HCT116 (cell line): ENCODE measurements around the gene C15orf39. TPM values are rescaled to one million over a fixed set of nuclear protein-coding genes. Genes with fewer than 3 reads are reported as not detected.
"Not testable (repeated sequence)": the region's sequence is repeated elsewhere in the genome, so short reads cannot be mapped to it uniquely, and the experiment has no call there.

Experiments used
- ATAC-seq: fragments of 200-7000 bp; cut with Tn5 transposase; 2 replicates; pipeline ENCODE4 v1.9.1; 2020; ENCODE audit warnings: mild to moderate bottlenecking, moderate library complexity
- BruUV-seq: library from RNA; stranded (reverse); fragments of 400-500 nt; replicated peaks from 2 replicates; lab custom pipeline; 2021; lab: Mats Ljungman, UMichigan
- CTCF ChIA-PET: fragments of 300-600 bp; sonication (Branson Sonifier 250); formaldehyde crosslinking; loops from one replicate; lab custom pipeline; 2021; ENCODE audit warnings: antibody characterized with exemption; lab: Charles Lee
- POLR2A ChIA-PET: fragments of 300-600, 350-600 bp; sonication (Branson Sonifier 250); formaldehyde crosslinking; loops from one replicate; lab custom pipeline; 2021; ENCODE audit warnings: antibody characterized with exemption; lab: Charles Lee
- RAD21 ChIA-PET, 2 experiments: fragments of 300-600 bp; sonication (Branson Sonifier 250); formaldehyde crosslinking; loops; one replicate each; lab custom pipeline; 2023; ENCODE audit warnings: low total read pairs in 2 of 2; ENCODE audit not compliant: uncharacterized antibody in 2 of 2, unreplicated experiment in 2 of 2, low non-redundant PET in 1 of 2; lab: Charles Lee
- DNase-seq: peaks from one replicate; pipeline ENCODE4 v3.0.0-alpha.2; 2010; ENCODE audit warnings: low read depth, low spot score
- H2AFZ ChIP-seq: fragments of 200-600 bp; shearing (Covaris generic), sonication (generic); 2 replicates; pipeline ENCODE4 v1.6.1; 2017; ENCODE audit warnings: low read depth, mixed run types, mixed read lengths, antibody characterized with exemption, low read length; ENCODE audit not compliant: poor library complexity, severe bottlenecking
- H3K27ac ChIP-seq: 2 replicates; pipeline ENCODE4 v1.5.1; 2012; ENCODE audit warnings: low read depth, low read length
- H3K27me3 ChIP-seq: fragments of 200-600 bp; sonication (generic); 2 replicates; pipeline ENCODE4 v1.6.1; 2016; ENCODE audit warnings: mixed run types, low read length, mixed read lengths; ENCODE audit not compliant: insufficient read depth
- H3K36me3 ChIP-seq, 2 experiments: fragments of 200-500 bp in 1 of 2; fragments of 200-600 bp in 1 of 2; sonication (Bioruptor generic) in 1 of 2; sonication (generic) in 1 of 2; 2 replicates each; pipeline versions ENCODE4 v1.5.1 to v1.6.1; 2014 to 2016; ENCODE audit warnings: low read length in 2 of 2, inconsistent platforms in 1 of 2, mixed read lengths in 1 of 2, mixed run types in 1 of 2; ENCODE audit not compliant: insufficient read depth in 2 of 2, control insufficient read depth in 1 of 2
- H3K4me1 ChIP-seq, 2 experiments: fragments of 200-600 bp in 1 of 2; sonication (generic) in 1 of 2; 2 replicates each; pipeline versions ENCODE4 v1.5.1 to v1.6.1; 2012 to 2017; ENCODE audit warnings: low read length in 2 of 2, inconsistent platforms in 1 of 2, mild to moderate bottlenecking in 1 of 2, mixed read lengths in 1 of 2, mixed run types in 1 of 2, moderate library complexity in 1 of 2; ENCODE audit not compliant: insufficient read depth in 2 of 2, control insufficient read depth in 1 of 2
- H3K4me2 ChIP-seq: fragments of 200-600 bp; sonication (generic); 2 replicates; pipeline ENCODE4 v1.6.1; 2017; ENCODE audit warnings: mixed run types, low read length, mixed read lengths
- H3K4me3 ChIP-seq, 2 experiments: fragments of 200-600 bp in 1 of 2; sonication (generic) in 1 of 2; replicated peaks in 1 of 2; 2 replicates each; pipeline ENCODE4 v1.5.1; 2011 to 2016; ENCODE audit warnings: low read length in 2 of 2, control low read depth in 1 of 2, low read depth in 1 of 2, mild to moderate bottlenecking in 1 of 2, mixed read lengths in 1 of 2, mixed run types in 1 of 2
- H3K79me2 ChIP-seq: fragments of 200-600 bp; sonication (generic); 2 replicates; pipeline ENCODE4 v1.6.1; 2017; ENCODE audit warnings: mild to moderate bottlenecking, mixed run types, low read length, moderate library complexity, mixed read lengths; ENCODE audit not compliant: insufficient read depth
- H3K9ac ChIP-seq: fragments of 200-600 bp; sonication (generic); 2 replicates; pipeline ENCODE4 v1.6.1; 2016; ENCODE audit warnings: low read length, mixed read lengths
- H3K9me2 ChIP-seq: fragments of 200-600 bp; sonication (generic), shearing (Covaris generic); 2 replicates; pipeline ENCODE4 v1.6.1; 2017; ENCODE audit warnings: mixed run types, mild to moderate bottlenecking, moderate library complexity; ENCODE audit not compliant: insufficient read depth
- H3K9me3 ChIP-seq, 2 experiments: fragments of 200-500 bp in 1 of 2; fragments of 200-600 bp in 1 of 2; sonication (Bioruptor generic) in 1 of 2; sonication (generic) in 1 of 2; 2 replicates each; pipeline ENCODE4 v1.6.1; 2014 to 2017; ENCODE audit warnings: low read length in 2 of 2, mixed read lengths in 2 of 2, inconsistent platforms in 1 of 2, low read depth in 1 of 2, mild to moderate bottlenecking in 1 of 2, mixed run types in 1 of 2, moderate library complexity in 1 of 2; ENCODE audit not compliant: control insufficient read depth in 1 of 2, insufficient read depth in 1 of 2
- H4K20me1 ChIP-seq: fragments of 200-600 bp; sonication (generic), shearing (Covaris generic); 2 replicates; pipeline ENCODE4 v1.6.1; 2017; ENCODE audit warnings: mixed run types, mild to moderate bottlenecking, moderate library complexity; ENCODE audit not compliant: insufficient read depth
- RAD21 ChIP-seq: IDR thresholded peaks from 2 replicates; pipeline ENCODE4 v1.6.1; 2012; ENCODE audit warnings: low read depth, mild to moderate bottlenecking
- intact Hi-C: fragments of 100-400 bp; cut with micrococcal nuclease; formaldehyde crosslinking; loops from 2 replicates; pipeline ENCODE4 v1.10.0; 2022
- total RNA-seq: library from RNA; stranded (reverse); gene quantifications from one replicate; pipeline ENCODE4 v1.2.1, GENCODE V29; 2021; ENCODE audit not compliant: unreplicated experiment
- TF ChIP-seq, protein P1 (sequence below), 3 experiments: fragments of 200-600 bp in 1 of 3; sonication (generic) in 1 of 3; IDR thresholded peaks in 2 of 3; conservative IDR thresholded peaks in 1 of 3; 2 replicates each; pipeline ENCODE4 v1.5.1; 2012 to 2017; ENCODE audit warnings: low read depth in 2 of 3, low read length in 2 of 3, antibody characterized with exemption in 1 of 3, borderline replicate concordance in 1 of 3, control low read depth in 1 of 3, mild to moderate bottlenecking in 1 of 3, mixed read lengths in 1 of 3, mixed run types in 1 of 3, moderate library complexity in 1 of 3; ENCODE audit not compliant: insufficient read depth in 1 of 3

The C15orf39 gene
- total RNA-seq, 1 experiment from 2014 or later: 29.3 TPM

DNA sequence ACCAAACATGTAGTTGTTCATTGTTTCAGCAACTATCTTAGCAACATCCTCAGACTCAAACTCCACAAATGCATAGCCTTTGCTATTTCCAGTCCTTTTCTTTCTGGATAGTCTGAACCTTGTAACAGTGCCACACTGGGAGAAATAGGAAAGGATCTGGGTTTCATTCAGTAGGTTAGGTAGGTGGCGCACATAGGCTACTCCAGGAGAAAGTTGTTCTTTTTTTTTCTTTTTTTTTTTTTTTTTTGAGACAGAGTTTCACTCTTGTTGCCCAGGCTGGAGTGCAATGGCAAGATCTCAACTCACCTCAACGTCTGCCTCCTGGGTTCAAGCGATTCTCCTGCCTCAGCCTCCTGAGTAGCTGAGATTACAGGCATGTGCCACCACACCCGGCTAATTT, 50.6 kb downstream of the C15orf39 start:
- H3K9me2 ChIP-seq: not testable (repeated sequence)
- POLR2A ChIA-PET: interaction anchor here (0.7 kb wide), 1 partner anchor 55 kb away, joined by 3 read pairs; no protein-coding TSS in a partner anchor

DNA sequence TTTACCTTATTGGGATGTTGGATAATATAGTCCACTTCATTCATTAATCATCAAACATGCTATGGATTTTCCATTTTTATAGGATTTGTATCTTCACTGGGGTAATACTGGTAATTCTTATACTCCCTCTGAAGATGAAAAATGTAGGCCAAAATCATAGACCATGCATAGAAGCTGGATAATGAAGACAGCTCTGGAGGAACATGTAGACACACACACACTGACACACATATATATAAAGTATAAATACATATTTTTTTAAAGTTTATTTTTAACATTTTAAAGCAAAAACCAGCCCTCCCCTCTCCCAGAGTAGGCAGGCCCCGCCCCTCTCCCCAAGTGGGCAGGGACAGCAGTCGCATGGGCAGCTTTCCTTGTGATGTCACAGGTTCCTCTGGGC, 56.4 kb downstream of the C15orf39 start, which contains the start of gene GOLGA6C:
TSS of gene GOLGA6C (plus strand) at position 301 of the 400 bp plus-strand sequence. CDS start 265 bp downstream, outside the sequence.
- H3K27ac ChIP-seq, BruUV-seq: not testable (repeated sequence)

More for the DNA sequence above, 50.6 kb downstream of the C15orf39 start:
- H3K4me2 ChIP-seq, BruUV-seq, CTCF ChIA-PET, H3K4me1 ChIP-seq, H3K9ac ChIP-seq, RAD21 ChIA-PET, H3K79me2 ChIP-seq, DNase-seq, intact Hi-C loops, H3K9me3 ChIP-seq, H3K27ac ChIP-seq, H4K20me1 ChIP-seq, H3K36me3 ChIP-seq, H3K4me3 ChIP-seq: not testable (repeated sequence)
- H2AFZ ChIP-seq: peak overlapping the region; percentile 1
- TF ChIP-seq, protein P1, sequence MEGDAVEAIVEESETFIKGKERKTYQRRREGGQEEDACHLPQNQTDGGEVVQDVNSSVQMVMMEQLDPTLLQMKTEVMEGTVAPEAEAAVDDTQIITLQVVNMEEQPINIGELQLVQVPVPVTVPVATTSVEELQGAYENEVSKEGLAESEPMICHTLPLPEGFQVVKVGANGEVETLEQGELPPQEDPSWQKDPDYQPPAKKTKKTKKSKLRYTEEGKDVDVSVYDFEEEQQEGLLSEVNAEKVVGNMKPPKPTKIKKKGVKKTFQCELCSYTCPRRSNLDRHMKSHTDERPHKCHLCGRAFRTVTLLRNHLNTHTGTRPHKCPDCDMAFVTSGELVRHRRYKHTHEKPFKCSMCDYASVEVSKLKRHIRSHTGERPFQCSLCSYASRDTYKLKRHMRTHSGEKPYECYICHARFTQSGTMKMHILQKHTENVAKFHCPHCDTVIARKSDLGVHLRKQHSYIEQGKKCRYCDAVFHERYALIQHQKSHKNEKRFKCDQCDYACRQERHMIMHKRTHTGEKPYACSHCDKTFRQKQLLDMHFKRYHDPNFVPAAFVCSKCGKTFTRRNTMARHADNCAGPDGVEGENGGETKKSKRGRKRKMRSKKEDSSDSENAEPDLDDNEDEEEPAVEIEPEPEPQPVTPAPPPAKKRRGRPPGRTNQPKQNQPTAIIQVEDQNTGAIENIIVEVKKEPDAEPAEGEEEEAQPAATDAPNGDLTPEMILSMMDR (IDR thresholded peaks at IDR 0.05 in 2 of 3, conservative IDR thresholded peaks at IDR 0.05 in 1 of 3; ENCODE audit: borderline replicate concordance in 1 of 3, insufficient read depth in 1 of 3, low read depth in 2 of 3, low read length in 2 of 3): peak in 1 of 3 experiments; percentile 35; a peak in 1 of 6 replicates
- TF ChIP-seq RAD21: peak; percentile 34; the same call in 1 of the 2 replicates
- peak; percentile 83 for ATAC-seq
- peaks cover 25% of the 10 kb centered on the region for H3K27me3 ChIP-seq

DNA sequence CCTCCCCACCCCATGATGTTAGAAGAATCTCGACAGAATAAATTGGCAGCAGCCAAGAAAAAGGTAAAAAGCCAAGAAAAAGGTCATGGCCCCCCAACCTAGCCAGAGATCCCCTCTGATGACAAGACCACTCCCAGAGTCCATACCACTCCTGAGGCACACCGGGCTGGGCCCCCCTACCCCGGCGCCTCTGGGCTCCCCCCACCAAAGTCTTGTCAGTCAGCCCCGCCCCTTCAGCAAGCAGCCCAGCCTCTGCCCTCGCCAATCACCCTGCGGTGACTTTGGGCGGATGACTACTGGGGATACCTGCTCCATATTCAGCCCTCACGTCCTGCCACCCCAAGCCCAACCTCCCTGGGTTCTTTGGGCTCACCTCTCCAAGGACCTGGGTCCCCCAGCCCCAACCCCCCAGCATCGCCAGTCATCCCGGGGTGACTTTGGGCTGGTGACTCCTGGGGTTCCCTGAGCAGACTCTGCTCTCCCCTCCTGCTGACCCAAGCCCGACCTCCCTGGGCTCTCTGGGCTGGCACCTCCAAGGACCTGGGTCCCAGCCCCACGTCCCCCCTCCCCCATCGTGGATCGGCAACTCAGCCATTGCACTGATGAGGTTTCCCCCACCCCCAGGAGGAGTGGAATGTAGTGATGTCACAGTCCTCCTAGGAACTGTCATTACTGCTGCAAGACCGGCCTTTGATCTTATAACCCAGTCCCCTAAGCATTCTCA, 57.1 kb downstream of the C15orf39 start:
- RAD21 ChIA-PET: not testable (repeated sequence)

More for the DNA sequence above, 56.4 kb downstream of the C15orf39 start, which contains the start of gene GOLGA6C:
- H3K4me3 ChIP-seq, H2AFZ ChIP-seq, DNase-seq, H3K36me3 ChIP-seq, CTCF ChIA-PET, RAD21 ChIA-PET, H3K9me2 ChIP-seq, H3K27me3 ChIP-seq, H3K9ac ChIP-seq, H3K4me1 ChIP-seq, ATAC-seq, H3K79me2 ChIP-seq, POLR2A ChIA-PET, intact Hi-C loops, H4K20me1 ChIP-seq, H3K4me2 ChIP-seq, H3K9me3 ChIP-seq: not testable (repeated sequence)

More for the DNA sequence above, 57.1 kb downstream of the C15orf39 start:
- DNase-seq, H3K9me2 ChIP-seq, H3K4me3 ChIP-seq, H3K79me2 ChIP-seq, H3K27ac ChIP-seq, H3K4me1 ChIP-seq, intact Hi-C loops, H3K36me3 ChIP-seq, H3K27me3 ChIP-seq, H3K9ac ChIP-seq, H2AFZ ChIP-seq, BruUV-seq, H3K4me2 ChIP-seq, H3K9me3 ChIP-seq, ATAC-seq, POLR2A ChIA-PET, CTCF ChIA-PET, H4K20me1 ChIP-seq: not testable (repeated sequence)
